HG03175 (cell line): ENCODE data around the gene B3GNT7.

Source experiments
- ATAC-seq: cut with Tn5 transposase; IDR thresholded peaks from one replicate; pipeline ENCODE4 v1.9.1; 2021; ENCODE audit warnings: mild to moderate bottlenecking, moderate library complexity; ENCODE audit not compliant: unreplicated experiment

The B3GNT7 gene

DNA sequence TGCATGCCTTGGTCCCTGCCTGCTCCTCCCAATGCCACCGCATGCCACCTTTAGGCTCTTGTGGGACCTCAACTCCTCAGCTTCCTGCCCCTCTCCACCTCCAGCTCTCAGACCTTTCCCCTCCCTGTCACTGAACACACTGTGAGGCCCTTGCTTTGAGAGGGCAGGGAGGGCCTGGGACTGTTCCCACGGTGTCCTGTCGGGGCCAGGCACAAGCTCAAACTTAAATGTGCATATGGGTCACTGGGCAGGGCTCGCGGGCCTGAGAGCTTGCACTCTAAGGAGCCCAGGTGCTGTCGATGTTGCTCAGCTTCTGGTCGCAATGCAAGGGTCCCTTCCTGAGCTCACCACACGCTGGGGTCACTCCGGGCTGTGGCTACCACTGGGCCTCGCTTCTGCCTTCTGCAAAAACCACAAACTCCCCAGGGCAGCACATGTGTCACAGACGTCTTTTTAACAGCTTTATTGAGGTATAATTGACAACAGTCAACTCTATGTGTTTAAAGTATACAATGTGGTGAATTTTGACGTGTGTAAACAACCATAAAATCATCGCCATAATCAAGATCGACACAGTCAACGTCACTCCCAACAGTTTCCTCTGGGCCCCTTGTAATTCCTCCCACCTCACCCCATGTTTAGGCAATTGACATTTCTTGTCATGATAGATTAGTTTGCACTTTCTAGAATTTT, 11.9 kb upstream of the B3GNT7 start:
- ATAC-seq: no peak

DNA sequence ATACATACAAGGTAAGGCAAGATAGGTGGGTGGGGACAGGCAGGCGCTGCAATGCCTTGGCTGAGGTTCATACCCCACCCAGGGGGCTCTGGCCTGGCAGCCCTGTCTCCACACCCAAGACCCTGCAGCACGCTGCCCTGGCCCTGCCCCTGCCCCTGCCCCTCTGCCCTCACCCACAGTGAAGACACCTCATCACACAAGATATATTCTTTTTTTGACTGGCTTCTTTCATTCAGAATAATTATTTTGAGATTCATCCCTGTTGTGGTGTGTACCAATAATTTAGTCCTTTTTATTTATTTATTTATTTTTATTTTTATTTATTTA, 11.4 kb upstream of the B3GNT7 start:
- no peak for ATAC-seq

DNA sequence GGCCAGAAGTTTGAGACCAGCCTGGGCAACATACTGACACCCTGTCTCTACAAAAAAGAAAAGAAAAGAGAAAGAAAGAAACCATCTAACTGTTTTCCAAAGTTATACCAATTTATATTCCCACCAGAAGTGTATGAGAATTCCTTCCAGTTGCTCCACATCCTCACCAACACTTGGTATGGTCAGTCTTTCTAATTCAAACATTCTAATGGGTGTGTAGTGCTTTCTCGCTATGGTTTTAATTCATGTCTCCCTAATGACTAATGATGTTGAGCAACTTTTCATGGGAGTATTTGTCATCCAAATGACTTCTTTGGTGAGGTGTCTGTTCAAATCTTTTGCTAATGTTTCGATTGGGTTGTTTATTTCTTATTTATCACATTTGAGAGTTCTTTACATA, 10.5 kb upstream of the B3GNT7 start:
- ATAC-seq: no peak

DNA sequence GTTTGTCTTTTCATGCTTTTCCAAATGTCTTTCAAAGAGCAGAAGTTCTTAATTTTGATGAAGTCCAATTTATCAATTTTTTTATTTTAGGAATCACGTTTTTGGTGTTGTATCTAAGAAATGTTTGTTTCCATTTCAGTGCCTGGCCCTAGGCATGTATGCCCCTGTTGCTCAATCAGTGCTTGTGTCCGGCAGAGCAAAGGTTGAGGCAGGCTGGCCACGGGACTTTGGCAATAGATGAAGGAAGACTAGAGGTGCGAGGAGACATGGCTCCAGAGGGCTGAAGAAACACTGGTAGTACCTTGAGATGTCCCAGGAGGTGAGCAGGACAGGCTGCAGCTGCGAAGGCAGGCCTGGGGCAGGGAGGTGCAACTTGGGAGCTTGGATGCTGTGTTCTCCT, 10.1 kb upstream of the B3GNT7 start:
- no peak for ATAC-seq

DNA sequence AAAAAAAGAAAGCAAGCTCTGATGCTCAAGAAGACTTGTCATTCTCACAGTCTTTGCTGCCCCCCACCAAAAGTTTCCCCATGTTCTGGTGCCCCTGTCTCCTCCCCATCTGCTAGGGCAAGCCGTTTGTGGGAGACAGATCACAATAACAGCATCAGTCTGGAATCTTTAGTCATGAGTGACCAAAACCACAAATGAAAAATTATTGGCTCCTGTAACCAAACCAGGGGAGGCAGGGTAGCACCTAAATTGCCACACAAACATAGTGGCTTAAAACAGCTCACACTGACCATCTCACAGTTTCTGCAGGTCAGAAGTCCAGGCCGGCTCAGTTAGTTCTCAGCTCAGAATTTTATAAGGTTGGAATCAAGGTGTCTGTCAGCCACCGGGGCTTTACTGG, 9.1 kb upstream of the B3GNT7 start:
- ATAC-seq: no peak

DNA sequence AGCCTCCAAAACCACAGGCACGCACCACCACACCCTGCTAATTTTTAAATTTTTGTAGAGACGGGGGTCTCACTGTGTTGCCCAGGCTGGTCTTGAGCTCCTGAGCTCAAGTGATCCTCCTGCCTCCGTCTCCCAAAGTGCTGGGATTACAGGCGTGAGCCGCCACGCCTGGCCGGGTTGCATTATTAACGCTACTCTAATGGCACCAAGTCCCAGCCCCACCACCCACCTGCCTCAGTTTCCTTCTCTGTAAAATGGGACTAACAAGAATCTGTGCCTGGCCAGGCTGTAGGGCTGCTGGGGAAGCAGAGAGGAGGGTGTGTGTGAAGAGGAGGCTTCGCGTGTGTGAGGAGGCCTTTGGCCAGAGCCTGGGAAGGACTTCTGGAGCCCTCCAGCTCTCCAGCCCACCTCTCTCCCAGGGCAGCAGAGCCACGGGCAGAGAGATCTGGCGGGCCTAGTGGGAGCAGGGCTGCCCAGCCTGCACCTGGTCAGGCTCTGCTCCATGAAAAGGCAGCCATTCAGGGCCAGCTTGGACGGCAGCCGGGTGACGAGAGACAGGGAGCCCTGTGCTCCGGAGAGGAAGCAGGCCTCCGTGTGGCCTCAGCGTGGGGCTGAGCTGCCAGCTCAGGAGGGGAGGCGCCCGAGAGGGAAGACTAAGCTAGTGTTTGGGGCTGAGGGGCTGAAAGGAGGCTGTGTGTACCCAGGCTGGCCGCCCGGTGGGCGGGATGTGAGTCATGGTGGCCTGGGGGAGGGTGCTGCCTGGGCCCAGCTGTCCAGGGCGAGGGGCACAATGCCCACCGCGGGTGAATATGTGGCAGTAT, 7.4 kb upstream of the B3GNT7 start:
- ATAC-seq: no peak

DNA sequence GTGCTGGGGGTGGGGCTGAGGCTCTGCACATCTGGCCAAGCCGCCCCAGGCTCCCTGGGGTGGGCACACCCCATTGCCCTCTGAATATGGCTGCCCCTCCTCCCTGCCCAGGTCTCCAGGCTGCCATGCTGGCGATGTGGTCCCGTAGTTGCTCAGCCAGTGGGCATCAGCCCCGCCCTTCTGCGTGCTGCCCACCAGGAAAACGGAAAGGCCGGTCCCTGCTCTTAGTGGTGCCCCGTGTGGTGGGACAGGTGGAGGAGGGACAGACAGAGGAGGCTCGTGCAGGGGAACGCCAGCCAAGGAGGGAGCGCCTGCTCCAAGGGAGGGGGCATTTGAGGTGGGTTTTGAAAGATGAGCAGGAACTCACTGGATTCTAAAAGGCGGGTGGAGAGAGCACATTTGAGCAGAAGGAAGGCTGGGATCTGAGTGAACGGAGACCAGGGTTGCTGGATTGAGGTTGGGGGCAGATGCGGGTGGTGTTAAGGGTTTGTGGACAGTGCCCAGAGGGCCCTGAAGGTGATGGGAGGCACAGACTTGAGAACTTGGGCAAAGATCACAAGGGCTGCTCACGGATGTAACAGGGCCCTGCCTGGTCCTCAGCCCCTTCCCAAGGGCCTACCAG, 6.7 kb upstream of the B3GNT7 start:
- ATAC-seq: no peak

DNA sequence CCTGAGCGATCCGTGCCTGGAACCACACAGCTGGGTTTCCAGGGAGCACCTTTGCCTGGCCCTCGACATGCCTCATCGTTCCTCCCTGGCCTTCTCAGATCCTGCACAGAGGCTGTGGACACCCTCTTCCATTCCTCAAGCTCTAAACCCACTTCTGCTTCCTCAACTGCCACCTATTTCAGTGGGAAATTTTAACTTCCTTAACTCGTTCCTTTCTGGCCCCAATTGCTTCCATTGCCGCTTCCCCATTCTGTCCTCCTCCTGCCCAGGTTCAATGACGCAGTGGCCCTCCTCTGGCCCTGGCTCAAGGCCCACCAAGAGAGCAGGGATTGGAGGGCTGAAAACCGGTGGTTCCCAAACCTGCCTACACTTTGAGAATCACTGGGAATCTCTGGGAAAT, 4.8 kb upstream of the B3GNT7 start:
- no peak for ATAC-seq

DNA sequence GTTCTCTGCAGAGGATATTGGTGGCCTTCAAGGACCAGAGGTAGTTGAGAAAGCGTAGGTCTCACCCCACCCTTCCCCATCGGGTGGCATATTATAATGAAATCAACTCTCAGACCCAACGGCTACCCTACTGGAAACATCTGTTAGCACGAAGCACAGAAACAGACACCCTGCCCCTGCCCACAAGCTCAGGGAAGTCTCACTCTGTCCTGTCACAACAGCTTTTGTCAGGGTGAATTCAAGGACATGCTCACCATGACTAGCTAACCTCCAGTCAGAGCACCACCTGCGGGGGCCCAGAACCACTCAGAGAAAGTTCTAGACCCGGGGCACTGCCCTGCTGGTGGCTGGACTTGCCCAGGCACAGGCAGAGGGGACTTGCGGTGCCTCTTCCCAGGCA, 3.5 kb upstream of the B3GNT7 start:
- peak; percentile 17 for ATAC-seq

DNA sequence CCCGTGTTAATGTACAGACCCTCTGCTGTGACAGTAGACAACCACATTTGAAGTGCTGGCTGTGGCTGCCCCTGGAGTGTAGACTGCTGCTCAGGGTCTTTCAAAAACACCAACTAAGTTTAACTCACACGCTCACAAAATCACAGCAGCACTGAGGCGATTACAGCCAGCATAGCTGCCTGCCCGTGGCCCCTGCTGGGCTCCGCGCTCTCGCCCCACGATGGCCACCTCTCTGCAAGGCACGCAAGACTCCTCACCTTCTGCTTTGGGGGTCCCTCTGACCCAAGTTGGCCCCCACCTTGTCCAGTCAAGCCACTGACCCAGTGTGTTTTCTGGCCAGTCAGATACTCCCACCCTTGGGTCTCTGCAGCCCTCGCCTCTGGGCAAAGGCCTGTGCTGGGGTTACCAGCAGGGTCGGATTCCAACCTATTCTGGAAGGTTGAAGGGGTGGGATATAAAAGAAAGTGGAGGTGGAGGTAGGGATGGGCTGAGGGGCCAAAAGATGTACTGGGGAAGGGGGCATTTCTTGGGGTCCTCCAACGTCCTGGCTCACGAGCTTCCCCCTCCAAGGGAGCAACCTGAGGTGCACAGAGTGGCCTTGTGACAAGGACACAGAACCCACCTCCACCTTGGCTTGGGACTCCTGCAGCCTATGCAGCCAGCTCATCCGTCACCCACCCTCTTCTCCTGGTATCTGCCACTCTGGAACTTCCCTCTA, 2.9 kb upstream of the B3GNT7 start:
- ATAC-seq: no peak

DNA sequence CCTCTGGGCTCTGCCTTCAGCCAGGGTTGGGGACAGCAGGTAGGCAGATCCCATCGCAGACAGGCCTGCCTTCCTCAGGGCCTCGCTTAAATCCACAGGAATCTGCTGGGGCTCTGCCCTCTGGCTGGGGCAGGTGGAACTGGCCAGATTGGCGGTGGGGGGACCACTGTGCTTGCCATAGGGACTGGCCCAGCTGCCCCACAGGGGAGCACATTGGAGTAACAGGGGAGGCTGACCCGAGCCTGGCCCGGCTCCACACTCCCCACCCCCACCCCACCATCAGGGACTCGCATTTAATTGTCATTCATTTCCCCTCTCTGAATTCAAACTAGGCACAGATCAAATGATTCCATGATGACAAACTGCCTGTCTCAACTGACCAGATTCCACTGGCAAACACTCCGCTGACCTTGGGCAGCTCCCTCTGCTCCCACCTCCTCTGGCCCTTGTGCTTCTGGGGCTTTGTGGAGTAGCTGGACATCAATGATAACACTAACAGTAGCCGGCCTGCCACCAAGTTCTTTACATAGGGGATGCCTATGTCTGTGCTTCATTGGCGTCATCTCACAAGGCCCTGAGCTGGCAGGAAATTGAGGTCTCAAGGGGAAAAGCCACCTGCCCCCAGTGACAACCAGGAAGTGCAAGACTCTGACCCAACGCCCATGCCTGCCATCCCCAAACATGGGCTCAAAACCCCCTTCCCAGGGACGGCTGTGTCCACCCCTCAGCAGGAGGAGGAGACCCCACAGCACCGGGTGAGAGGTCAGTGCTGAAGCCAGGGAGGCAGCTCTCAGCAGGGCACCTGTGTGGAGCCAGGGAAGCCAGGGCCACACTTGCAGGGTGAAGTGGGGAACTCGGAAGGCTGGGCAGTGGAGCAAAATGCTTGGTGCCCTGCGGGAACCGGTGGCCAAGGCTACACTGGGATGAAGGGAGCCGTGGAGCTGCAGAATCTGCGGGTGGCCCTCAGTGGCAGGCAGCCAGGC, 2.1 kb upstream of the B3GNT7 start:
- ATAC-seq: peak; percentile 47

DNA sequence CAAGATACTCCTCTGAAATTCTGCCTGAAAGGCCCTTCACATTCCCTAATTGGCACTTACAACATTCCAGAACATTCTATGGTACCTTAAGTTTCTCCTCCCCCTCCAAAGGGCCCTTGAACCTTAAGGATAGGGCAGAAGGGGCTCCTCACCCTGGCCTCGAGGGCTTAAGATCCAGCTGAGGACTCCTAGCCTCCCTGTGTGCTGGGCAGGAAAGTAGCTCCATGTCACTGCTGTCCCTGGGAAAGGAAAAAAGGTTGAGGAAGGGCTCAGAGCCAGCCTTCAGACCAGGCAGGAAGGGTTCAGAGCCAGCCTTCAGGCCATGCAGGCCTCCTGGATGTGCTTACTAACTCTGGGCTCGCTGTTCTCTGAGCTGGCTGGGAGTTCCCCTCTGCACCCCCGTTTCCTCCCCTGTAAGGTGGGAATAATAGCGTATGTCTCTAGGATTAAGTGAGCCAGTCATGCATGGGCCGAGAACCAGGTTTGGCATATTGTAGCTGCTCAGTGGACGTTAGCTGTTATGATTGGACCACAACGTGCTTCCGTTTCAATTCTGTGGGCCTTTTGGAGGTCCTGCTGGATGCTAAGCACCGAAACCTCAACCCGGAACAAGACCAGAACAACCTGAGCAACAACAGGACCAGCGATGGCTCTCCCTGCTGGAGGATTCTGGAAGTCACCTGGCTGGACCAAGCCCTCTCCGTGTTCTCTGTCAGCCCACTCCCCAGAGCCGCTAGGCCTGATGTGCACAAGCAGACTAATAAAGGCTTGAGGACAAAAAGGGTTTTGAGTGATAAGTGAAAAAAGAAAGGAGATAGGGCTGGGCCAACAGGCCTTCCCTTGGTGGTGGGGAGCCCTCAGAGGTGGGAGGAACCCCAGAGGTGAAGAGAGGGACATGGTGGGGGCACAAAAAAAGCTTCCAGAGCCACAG, 1.0 kb upstream of the B3GNT7 start:
- peak; percentile 54 for ATAC-seq

DNA sequence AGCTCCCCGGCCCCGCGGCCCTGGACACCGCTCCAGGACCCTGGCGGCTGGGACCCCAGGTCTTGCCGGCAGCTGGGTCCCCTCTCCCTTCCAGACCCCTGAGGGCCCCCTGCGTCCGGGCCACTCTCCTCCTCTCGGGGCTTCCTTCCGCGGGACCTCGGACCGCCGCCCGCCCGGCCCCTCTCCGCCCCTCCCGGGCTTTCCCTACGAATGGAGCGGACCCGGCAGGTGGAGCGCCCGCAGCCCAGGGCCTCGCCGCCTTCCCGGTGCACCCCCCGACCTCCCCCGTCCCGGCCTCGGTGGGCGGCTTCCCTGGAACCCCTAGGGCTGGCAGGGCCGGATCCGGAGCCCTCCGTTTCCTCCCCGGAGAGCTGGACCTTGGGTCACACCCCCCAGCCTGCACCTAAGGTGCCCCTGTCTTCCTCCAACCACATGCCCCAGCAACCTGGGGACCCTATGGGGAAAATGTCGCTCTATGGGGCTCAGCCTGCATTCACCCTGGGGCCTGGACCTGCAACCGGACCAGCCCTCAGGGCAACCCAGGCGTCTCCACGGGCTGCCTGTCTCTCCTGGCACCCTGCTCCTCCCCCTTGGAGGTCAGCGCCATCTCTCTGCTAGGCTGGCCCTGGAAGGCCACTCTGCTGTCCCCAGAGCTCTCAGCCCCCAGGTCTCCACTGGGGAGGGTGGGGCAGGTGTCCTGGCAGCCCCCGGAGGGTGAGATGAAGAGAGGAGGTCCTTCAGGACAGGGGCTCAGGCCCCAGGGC, 730 bp downstream of the B3GNT7 start:
- ATAC-seq: no peak

DNA sequence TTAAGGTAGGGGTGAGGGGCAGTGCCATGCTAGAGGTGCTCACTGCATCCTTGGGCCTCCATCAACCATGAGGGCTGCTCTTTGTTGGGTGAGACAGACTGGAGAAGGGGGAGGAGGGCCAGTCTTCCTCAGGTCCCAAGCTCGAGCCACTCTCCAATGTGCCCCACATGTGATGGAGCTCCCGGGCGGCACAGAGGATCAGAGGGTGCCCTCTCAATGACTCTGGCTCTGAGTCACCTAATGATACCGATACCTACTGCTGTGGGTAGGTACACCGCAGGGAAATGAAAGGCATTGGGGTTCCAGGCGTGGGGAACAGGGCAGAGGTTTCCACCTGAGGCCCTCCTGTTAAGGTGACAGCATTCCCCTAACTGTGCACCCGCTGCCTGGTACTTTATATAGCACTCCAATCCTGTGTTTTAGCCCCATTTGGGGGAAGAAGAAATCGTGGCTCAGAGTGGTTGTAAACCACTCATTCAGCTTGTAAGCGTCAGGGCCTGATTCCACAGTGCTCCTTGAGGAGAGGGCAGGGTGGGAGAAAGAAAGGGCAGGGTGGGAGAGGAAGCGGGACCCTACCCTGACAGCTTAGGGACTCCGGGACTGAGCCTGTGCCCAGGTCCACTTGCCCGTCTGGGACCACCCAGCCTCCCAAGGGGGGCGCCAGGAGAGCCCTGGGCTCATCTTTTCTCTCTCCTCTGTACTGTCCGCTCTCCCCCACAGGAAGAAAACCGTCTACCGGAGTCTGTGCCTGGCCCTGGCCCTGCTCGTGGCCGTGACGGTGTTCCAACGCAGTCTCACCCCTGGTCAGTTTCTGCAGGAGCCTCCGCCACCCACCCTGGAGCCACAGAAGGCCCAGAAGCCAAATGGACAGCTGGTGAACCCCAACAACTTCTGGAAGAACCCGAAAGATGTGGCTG, 1.8 kb downstream of the B3GNT7 start:
- ATAC-seq: no peak

DNA sequence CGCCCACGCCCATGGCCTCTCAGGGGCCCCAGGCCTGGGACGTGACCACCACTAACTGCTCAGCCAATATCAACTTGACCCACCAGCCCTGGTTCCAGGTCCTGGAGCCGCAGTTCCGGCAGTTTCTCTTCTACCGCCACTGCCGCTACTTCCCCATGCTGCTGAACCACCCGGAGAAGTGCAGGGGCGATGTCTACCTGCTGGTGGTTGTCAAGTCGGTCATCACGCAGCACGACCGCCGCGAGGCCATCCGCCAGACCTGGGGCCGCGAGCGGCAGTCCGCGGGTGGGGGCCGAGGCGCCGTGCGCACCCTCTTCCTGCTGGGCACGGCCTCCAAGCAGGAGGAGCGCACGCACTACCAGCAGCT, 2.4 kb downstream of the B3GNT7 start:
- no peak for ATAC-seq

DNA sequence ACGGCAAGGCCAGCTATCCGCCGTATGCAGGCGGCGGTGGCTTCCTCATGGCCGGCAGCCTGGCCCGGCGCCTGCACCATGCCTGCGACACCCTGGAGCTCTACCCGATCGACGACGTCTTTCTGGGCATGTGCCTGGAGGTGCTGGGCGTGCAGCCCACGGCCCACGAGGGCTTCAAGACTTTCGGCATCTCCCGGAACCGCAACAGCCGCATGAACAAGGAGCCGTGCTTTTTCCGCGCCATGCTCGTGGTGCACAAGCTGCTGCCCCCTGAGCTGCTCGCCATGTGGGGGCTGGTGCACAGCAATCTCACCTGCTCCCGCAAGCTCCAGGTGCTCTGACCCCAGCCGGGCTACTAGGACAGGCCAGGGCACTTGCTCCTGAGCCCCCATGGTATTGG, 3.1 kb downstream of the B3GNT7 start:
- no peak for ATAC-seq

DNA sequence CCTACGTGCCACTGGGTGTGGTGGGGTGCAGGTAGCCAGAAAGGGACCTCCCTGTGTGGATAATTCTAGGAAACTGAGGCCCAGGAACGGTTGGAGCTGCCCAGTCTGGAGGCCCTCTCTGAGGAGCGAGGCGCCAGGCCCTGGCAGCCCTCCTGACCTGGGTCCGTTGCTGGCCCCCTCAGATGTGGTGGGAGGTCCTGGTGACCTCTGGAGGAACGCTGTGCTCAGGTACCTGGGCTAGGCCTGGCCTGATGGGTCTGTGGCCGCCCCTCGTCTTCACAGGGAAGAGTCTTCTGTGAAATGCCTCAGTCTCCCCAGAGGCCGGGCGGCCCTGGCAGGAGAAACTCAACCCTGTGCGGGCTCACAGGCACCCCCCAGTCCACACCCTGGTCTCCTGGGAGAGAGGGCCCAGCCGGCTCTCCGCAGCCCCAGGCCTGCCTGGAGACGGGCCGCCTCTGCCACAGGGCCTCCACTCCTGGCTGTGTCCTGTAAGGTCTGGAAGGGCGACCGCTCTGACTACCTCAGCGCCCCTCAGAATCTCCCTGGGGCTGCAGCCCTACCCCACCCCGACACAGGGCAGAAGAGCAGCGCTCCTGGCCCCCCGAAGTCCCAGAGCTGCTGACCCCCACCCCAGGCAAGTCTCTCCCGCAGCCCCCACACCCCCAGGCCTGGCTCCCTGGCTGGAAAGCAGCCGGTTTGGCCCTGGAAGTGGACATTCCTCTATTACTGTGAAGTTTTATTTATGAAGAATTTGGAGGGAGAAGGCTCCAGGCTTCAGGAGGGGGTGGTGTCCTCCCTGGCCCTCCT, 3.7 kb downstream of the B3GNT7 start:
- ATAC-seq: no peak
